GM21423 (cell line): ENCODE data around the gene AK8.
"Not testable (repeated sequence)": the region's sequence is repeated elsewhere in the genome, so short reads cannot be mapped to it uniquely, and the experiment has no call there.

Source experiments
- ATAC-seq: cut with Tn5 transposase; IDR thresholded peaks from one replicate; pipeline ENCODE4 v1.9.1; 2021; ENCODE audit warnings: mild to moderate bottlenecking, moderate library complexity; ENCODE audit not compliant: unreplicated experiment

AK8 gene

GRCh38 chr9:132721661-132722060 is 156.4 kb downstream of the AK8 start:
- no peak for ATAC-seq

- ATAC-seq: not testable (repeated sequence)
Measured at GRCh38 chr9:132718381-132718928, 159.6 kb downstream of the AK8 start.

- ATAC-seq: no peak
Measured at GRCh38 chr9:132717326-132717945, 160.6 kb downstream of the AK8 start.

- no peak for ATAC-seq
Measured at GRCh38 chr9:132716007-132716406, 162.1 kb downstream of the AK8 start.

GRCh38 chr9:132712753-132713152 is 165.3 kb downstream of the AK8 start:
- ATAC-seq: no peak

- ATAC-seq: no peak
Measured at GRCh38 chr9:132711846-132712245, 166.2 kb downstream of the AK8 start.

GRCh38 chr9:132711152-132711551 is 166.9 kb downstream of the AK8 start:
- ATAC-seq: not testable (repeated sequence)

GRCh38 chr9:132710333-132710732 is 167.8 kb downstream of the AK8 start:
- no peak for ATAC-seq

- ATAC-seq: no peak
Measured at GRCh38 chr9:132708769-132709430, 169.2 kb downstream of the AK8 start.

- ATAC-seq: no peak
Measured at GRCh38 chr9:132708239-132708638, 169.8 kb downstream of the AK8 start.

GRCh38 chr9:132703336-132703735 is 174.7 kb downstream of the AK8 start:
- no peak for ATAC-seq

- no peak for ATAC-seq
Measured at GRCh38 chr9:132702254-132702653, 175.8 kb downstream of the AK8 start.

GRCh38 chr9:132699956-132700355 is 178.1 kb downstream of the AK8 start:
- ATAC-seq: no peak

- no peak for ATAC-seq
Measured at GRCh38 chr9:132698989-132699388, 179.1 kb downstream of the AK8 start.

GRCh38 chr9:132697230-132697629 is 180.9 kb downstream of the AK8 start:
- no peak for ATAC-seq

GRCh38 chr9:132694144-132694543 is 183.9 kb downstream of the AK8 start:
- ATAC-seq: no peak

GRCh38 chr9:132690696-132691095 is 187.4 kb downstream of the AK8 start:
- no peak for ATAC-seq

- no peak for ATAC-seq
Measured at GRCh38 chr9:132683873-132684272, 194.2 kb downstream of the AK8 start.

- ATAC-seq: no peak
Measured at GRCh38 chr9:132681561-132681960, 196.5 kb downstream of the AK8 start.

GRCh38 chr9:132679946-132680625 is 198.0 kb downstream of the AK8 start:
- no peak for ATAC-seq

- no peak for ATAC-seq
Measured at GRCh38 chr9:132677976-132678375, 200.1 kb downstream of the AK8 start.
